IgD-negative memory B cell (primary cell): ENCODE results near the gene CHD6. TPM values are rescaled to one million over a fixed set of nuclear protein-coding genes. Genes with fewer than 3 reads are reported as not detected.

Experiments used
- H3K27ac Mint-ChIP-seq, 3 donors: one replicate each; pipeline ENCODE4 v1.8.0; 2020 to 2022; ENCODE audit warnings: mild to moderate bottlenecking in 3 of 3, mixed read lengths in 3 of 3, moderate library complexity in 1 of 3
- H3K27me3 Mint-ChIP-seq: one replicate; pipeline ENCODE4 v1.8.0; 2021; ENCODE audit warnings: mixed read lengths
- H3K36me3 Mint-ChIP-seq: one replicate; pipeline ENCODE4 v1.8.0; 2020; ENCODE audit warnings: mild to moderate bottlenecking, mixed read lengths
- H3K4me1 Mint-ChIP-seq, 3 donors: one replicate each; pipeline ENCODE4 v1.8.0; 2020 to 2022; ENCODE audit warnings: mixed read lengths in 3 of 3, mild to moderate bottlenecking in 1 of 3
- H3K4me3 Mint-ChIP-seq, 4 donors: one replicate each; pipeline ENCODE4 v1.8.0; 2020 to 2022; ENCODE audit warnings: mild to moderate bottlenecking in 4 of 4, mixed read lengths in 4 of 4, moderate library complexity in 3 of 4
- H3K9me3 Mint-ChIP-seq, 3 donors: one replicate each; pipeline ENCODE4 v1.8.0; 2020 to 2021; ENCODE audit warnings: mixed read lengths in 3 of 3, mild to moderate bottlenecking in 1 of 3
- polyA plus RNA-seq: library from polyadenylated mRNA; unstranded; fragments of 300-500 nt; fragmentation: Illumina TruSeq; gene quantifications from one replicate; pipeline ENCODE4 v1.2.3, GENCODE V29; 2021

Gene CHD6
- polyA plus RNA-seq, 1 donor from 2014 or later = 56.1 TPM

- H3K9me3 Mint-ChIP-seq = peaks cover 3 to 14% (median 13%) of the 10 kb centered on the region in 3 donors
- H3K36me3 Mint-ChIP-seq = peaks cover 19% of the 10 kb centered on the region
- peaks cover 12 to 19% (median 14%) of the 10 kb centered on the region in 3 donors for H3K4me1 Mint-ChIP-seq
Observed at GRCh38 chr20:41587523-41587922, 30.7 kb downstream of the CHD6 start.

DNA sequence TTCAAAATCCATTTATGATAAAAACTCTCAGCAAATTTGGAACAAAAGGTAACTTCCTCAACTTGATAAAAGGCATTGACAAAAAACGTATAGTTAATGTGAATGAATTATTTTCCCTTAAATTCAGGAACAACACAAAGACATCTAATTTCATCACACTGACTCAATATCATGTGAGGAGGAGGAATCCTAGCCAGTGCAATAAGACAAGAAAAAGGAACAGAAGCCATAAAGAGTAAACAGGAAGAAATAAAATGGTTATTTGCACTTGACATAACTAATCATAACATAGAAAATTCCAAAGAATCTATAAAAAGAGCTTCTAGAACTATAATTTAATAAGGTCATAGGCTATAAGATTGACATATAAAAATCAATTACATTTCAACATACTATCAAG is 31.4 kb downstream of the CHD6 start:
- Mint-ChIP-seq H3K4me1 (peaks cover 17 to 22% (median 19%) of the 10 kb centered on the region in 3 donors), H3K27me3 (no peaks in the 10 kb centered on the region), H3K27ac (no peak overlapping the region), H3K4me3 (no peak overlapping the region), H3K36me3 (peaks cover 19% of the 10 kb centered on the region), H3K9me3 (peaks cover 3 to 14% (median 13%) of the 10 kb centered on the region in 3 donors)

More at GRCh38 chr20:41587523-41587922, 30.7 kb downstream of the CHD6 start:
- H3K4me3 Mint-ChIP-seq = no peak overlapping the region
- H3K27me3 Mint-ChIP-seq = no peaks in the 10 kb centered on the region
- no peak overlapping the region for H3K27ac Mint-ChIP-seq

DNA sequence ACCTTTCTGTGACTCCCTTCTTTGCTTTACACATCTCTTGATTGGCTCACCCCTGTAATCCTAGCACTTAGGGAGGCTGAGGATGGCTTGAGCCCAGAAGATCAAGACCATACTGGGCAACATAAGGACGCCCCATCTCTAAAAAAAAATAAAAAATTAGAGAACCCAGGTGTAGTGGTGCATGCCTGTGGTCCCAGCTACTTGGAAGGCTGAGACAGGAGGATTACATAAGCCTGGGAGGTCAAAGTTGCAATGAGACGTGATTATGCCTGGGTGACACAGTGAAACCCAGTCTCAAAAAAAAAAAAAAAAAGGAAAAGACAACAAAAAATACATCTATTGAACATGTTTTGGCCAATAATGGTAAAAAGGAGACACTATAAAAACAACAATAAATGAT is 37.8 kb downstream of the CHD6 start:
- peaks cover 0 to 3% (median 3%) of the 10 kb centered on the region in 3 donors for H3K9me3 Mint-ChIP-seq
- H3K27me3 Mint-ChIP-seq = no peaks in the 10 kb centered on the region
- no peak overlapping the region for H3K4me3 Mint-ChIP-seq
- H3K36me3 Mint-ChIP-seq = peaks cover 8% of the 10 kb centered on the region
- H3K27ac Mint-ChIP-seq = no peak overlapping the region
- peaks cover 31 to 48% (median 37%) of the 10 kb centered on the region in 3 donors for H3K4me1 Mint-ChIP-seq

DNA sequence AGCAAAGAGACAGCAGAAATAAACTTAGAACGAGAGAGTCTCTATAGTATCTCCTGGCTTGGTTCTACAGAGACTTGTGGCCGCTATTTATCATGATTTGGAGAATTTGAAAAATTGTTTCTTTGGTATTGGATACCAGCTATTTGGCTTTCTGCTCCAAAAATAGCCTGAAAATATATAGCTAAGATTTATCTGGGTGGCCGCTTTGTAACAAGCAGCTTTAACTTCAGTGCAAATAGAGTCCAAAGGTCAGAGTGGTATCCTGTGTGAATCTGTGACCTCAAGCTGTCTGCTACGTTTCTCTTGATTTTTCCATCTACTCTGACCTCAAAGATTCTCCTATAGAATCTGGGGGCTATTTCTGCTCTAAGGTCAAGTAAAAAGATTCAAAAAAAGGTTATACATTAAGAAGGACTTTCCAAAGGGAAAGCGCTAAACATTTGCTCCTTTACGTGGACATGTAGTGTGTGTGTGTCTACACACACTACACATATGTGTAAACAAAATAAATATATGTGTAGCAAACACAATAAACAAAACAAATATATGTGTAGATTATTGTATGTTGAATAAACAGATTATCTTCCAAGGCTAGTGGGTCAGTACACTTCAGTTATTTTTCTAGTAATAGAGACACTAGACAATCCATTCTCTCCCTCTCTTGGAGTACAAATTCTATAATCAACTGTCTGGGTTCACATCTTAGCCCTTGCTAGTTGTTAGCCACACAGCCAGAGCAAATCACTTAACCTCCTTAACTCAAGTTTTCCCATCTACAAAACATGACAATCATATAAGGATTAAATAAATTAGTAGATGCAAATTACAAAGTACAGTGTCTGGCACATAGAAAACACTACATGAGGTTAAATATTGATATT is 40.8 kb downstream of the CHD6 start:
- Mint-ChIP-seq H3K27me3 (no peaks in the 10 kb centered on the region), H3K27ac (no peak overlapping the region), H3K9me3 (peaks cover 3 to 12% (median 5%) of the 10 kb centered on the region in 3 donors), H3K36me3 (peaks cover 3% of the 10 kb centered on the region), H3K4me1 (peaks cover 35 to 50% (median 48%) of the 10 kb centered on the region in 3 donors), H3K4me3 (no peak overlapping the region)

DNA sequence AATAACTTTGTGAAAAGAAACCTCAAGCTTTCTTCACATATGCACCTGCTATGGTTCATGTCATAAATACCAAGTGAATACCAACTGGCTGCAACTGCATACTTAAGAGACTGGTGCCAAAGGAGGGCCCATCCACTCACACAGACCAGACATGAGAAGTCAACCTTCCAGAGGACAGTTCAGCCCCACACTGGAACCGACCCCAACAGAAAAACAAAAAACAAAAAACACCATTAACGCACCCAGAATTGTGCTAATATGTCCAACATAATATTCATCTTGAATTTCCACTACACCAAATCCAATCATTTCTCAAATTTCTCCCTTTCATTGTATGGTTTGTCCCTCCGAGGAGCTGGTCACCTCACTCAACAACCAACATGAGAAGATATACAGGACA is 42.8 kb downstream of the CHD6 start:
- Mint-ChIP-seq H3K9me3 (peaks cover 3 to 12% (median 5%) of the 10 kb centered on the region in 3 donors), H3K4me3 (peak overlapping the region in 2 of 4 donors; percentile 13 to 18), H3K4me1 (peaks cover 35 to 52% (median 50%) of the 10 kb centered on the region in 3 donors), H3K36me3 (no peaks in the 10 kb centered on the region), H3K27ac (no peak overlapping the region), H3K27me3 (no peaks in the 10 kb centered on the region)

DNA sequence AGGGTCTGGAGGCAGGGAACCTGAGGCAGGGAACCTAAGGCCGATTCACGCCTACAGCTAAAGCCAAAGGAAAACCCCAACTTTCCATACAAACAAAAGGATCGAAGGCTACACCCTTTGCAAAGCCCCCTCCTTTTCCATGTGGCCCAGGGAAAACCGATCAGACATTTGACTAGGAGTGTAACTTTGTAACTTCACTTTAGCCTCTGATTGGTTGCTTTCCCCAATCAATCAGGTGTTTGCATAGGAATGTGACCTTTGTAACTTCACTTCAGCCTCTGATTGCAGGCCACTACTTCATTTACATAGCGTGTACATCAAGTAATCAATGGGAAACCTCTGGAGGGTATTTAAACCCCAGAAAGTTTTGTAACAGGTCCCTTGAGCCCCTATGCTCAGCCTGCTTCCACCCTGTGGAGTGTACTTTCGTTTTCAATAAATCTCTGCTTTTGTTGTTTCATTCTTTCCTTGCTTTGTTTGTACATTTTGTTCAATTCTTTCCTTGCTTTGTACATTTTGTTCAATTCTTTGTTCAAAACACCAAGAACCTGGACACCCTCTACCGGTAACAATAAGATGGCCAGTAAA is 43.3 kb downstream of the CHD6 start:
- H3K4me3 Mint-ChIP-seq = no peak overlapping the region
- no peaks in the 10 kb centered on the region for H3K36me3 Mint-ChIP-seq
- peaks cover 3 to 12% (median 5%) of the 10 kb centered on the region in 3 donors for H3K9me3 Mint-ChIP-seq
- peaks cover 36 to 52% (median 48%) of the 10 kb centered on the region in 3 donors for H3K4me1 Mint-ChIP-seq
- no peak overlapping the region for H3K27ac Mint-ChIP-seq
- H3K27me3 Mint-ChIP-seq = no peaks in the 10 kb centered on the region

DNA sequence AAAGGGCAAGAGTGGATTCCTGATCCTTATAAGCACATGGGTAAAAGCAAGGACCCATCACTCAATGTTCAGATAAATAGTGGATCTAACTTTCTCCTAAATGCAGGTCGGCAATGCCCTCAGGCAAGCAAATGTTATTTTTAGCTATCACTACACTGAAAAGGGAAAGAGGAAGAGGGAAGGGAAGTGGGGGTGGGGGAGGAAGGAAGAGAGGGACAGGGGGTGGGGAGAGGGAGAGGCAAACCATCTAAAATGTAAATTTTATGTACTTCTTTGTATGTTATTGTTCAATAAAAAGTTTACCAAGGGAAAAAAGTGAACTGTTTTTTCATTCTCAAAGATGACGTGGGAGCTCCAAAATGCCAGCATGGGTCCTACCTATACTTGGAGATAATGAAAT is 44.2 kb downstream of the CHD6 start:
- H3K27ac Mint-ChIP-seq = no peak overlapping the region

GRCh38 chr20:41572010-41572572 is 46.1 kb downstream of the CHD6 start:
- Mint-ChIP-seq H3K9me3 (peaks cover 3 to 12% (median 5%) of the 10 kb centered on the region in 3 donors), H3K27me3 (no peaks in the 10 kb centered on the region), H3K36me3 (peaks cover under 1% of the 10 kb centered on the region), H3K4me3 (peak overlapping the region in 1 of 4 donors; percentile 15), H3K27ac (no peak overlapping the region), H3K4me1 (peaks cover 45 to 60% (median 54%) of the 10 kb centered on the region in 3 donors)

More for the DNA sequence above, 44.2 kb downstream of the CHD6 start:
- H3K4me3 Mint-ChIP-seq = peak overlapping the region in 2 of 4 donors; percentile 18 to 63
- H3K36me3 Mint-ChIP-seq = no peaks in the 10 kb centered on the region
- H3K9me3 Mint-ChIP-seq = peaks cover 3 to 12% (median 5%) of the 10 kb centered on the region in 3 donors
- H3K27me3 Mint-ChIP-seq = no peaks in the 10 kb centered on the region
- peaks cover 37 to 52% (median 50%) of the 10 kb centered on the region in 3 donors for H3K4me1 Mint-ChIP-seq

GRCh38 chr20:41571006-41571405 is 47.2 kb downstream of the CHD6 start:
- Mint-ChIP-seq H3K4me1 (peaks cover 51 to 62% (median 56%) of the 10 kb centered on the region in 3 donors), H3K9me3 (peaks cover 3 to 12% (median 5%) of the 10 kb centered on the region in 3 donors), H3K27me3 (no peaks in the 10 kb centered on the region), H3K4me3 (peak overlapping the region in 1 of 4 donors; percentile 71), H3K27ac (no peak overlapping the region), H3K36me3 (peaks cover 6% of the 10 kb centered on the region)

DNA sequence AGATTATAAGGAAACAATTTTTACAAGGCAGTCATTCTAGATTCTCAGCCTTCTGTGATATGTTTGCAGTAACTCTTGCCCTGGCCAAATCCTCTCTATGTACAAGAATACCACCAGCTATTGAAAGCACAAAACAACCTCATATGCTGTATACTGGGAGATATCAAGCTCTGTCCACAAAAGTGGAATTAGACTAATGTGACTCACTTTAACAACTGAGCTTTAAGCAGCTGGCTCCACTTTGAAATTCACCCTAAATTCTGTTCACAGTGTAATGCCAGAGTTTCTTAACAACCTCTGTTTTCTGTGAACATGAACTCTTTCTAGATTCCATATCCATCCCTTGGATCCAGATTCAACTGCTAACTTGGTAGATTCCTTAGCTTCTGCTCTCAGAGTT is 47.6 kb downstream of the CHD6 start:
- Mint-ChIP-seq H3K9me3 (peaks cover 3 to 11% (median 4%) of the 10 kb centered on the region in 3 donors), H3K4me1 (peaks cover 54 to 66% (median 61%) of the 10 kb centered on the region in 3 donors), H3K27ac (no peak overlapping the region), H3K4me3 (no peak overlapping the region), H3K27me3 (no peaks in the 10 kb centered on the region), H3K36me3 (peaks cover 6% of the 10 kb centered on the region)

GRCh38 chr20:41567615-41568014 is 50.6 kb downstream of the CHD6 start:
- peak overlapping the region in 1 of 3 donors; percentile 48 for H3K27ac Mint-ChIP-seq
- peaks cover 44 to 69% (median 67%) of the 10 kb centered on the region in 3 donors for H3K4me1 Mint-ChIP-seq

DNA sequence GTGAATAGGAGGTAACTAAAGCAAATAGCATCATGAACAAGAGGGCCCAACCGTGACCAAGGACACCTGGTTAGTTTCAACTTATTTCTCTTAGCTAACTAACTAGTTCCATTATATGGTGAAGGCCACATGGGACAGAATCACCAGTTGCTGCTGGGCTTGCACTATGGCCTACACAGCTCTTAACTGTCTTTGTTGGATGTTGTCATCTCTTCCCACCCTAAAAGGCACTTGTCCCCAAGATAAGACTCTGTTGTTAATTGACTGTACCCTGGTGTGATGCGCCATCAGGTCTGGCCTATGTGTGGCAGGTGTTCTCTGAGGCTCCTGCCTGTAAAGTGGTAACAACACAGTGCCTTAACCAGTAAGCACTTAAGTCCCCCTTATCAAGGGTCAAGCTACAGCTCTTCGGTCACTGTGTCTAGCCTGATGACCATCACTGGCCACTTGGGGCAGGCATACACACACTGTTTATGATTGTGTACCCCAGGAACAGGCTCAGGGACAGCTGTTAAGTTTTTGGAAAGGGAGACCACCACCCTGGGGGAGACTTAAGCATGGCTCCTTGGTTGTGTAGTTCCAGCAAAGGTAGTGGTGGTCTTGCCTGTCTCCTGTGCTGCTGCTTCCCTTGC is 51.2 kb downstream of the CHD6 start:
- Mint-ChIP-seq H3K4me1 (peaks cover 46 to 70% (median 65%) of the 10 kb centered on the region in 3 donors), H3K27me3 (no peaks in the 10 kb centered on the region), H3K27ac (no peak overlapping the region), H3K36me3 (peaks cover 11% of the 10 kb centered on the region), H3K4me3 (peak overlapping the region in 1 of 4 donors; percentile 50), H3K9me3 (no peaks in the 10 kb centered on the region)

More at GRCh38 chr20:41567615-41568014, 50.6 kb downstream of the CHD6 start:
- Mint-ChIP-seq H3K36me3 (peaks cover 11% of the 10 kb centered on the region), H3K9me3 (no peaks in the 10 kb centered on the region), H3K4me3 (no peak overlapping the region), H3K27me3 (no peaks in the 10 kb centered on the region)

GRCh38 chr20:41563087-41563486 is 55.1 kb downstream of the CHD6 start:
- Mint-ChIP-seq H3K4me3 (no peak overlapping the region), H3K36me3 (peaks cover 15% of the 10 kb centered on the region), H3K27ac (no peak overlapping the region), H3K4me1 (peaks cover 62 to 79% (median 74%) of the 10 kb centered on the region in 3 donors), H3K27me3 (no peaks in the 10 kb centered on the region), H3K9me3 (no peaks in the 10 kb centered on the region)

DNA sequence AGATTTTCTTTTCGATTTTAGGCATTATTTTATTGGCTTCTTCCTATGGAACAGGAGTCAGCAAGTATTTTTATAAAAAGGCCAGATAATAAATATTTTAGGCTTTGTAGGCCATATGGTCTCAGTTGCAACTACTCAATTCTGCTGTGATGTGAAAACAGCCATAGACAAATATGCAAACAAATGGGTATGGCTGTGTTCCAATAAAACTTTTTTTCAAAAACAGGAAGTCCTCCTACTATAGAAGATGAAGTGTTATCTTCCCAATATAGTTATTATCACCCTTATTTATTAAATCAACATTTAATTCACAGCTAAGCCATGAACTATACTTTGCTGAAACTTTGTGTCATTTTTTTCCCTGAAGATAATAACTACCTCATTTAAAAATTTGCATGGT is 57.2 kb downstream of the CHD6 start:
- no peaks in the 10 kb centered on the region for H3K27me3 Mint-ChIP-seq
- peak overlapping the region in 2 of 4 donors; percentile 7 to 30 for H3K4me3 Mint-ChIP-seq
- peaks cover 0 to 4% (median 2%) of the 10 kb centered on the region in 3 donors for H3K9me3 Mint-ChIP-seq
- peak overlapping the region; percentile 44 to 76 (median 63) for H3K27ac Mint-ChIP-seq
- H3K36me3 Mint-ChIP-seq = peaks cover 11% of the 10 kb centered on the region
- H3K4me1 Mint-ChIP-seq = peaks cover 49 to 63% (median 58%) of the 10 kb centered on the region in 3 donors
